ENCODE measurements around the gene P2RX1.
"Not testable (repeated sequence)": the region's sequence is repeated elsewhere in the genome, so short reads cannot be mapped to it uniquely, and the experiment has no call there.

The P2RX1 gene

GRCh38 chr17:3951003-3951402, 34.7 kb upstream of the P2RX1 start:
- DNase-seq: no peak

- DNase-seq: no peak
Measured at GRCh38 chr17:3950584-3950983, 34.3 kb upstream of the P2RX1 start.

GRCh38 chr17:3949418-3949817, 33.2 kb upstream of the P2RX1 start:
- DNase-seq: no peak

- not testable (repeated sequence) for DNase-seq
Measured at GRCh38 chr17:3948551-3948950, 32.3 kb upstream of the P2RX1 start.

GRCh38 chr17:3947318-3947810, 31.1 kb upstream of the P2RX1 start:
- DNase-seq: no peak

- no peak for DNase-seq
Measured at GRCh38 chr17:3946711-3947235, 30.5 kb upstream of the P2RX1 start.

GRCh38 chr17:3944485-3945388, 28.5 kb upstream of the P2RX1 start:
- DNase-seq: no peak

- DNase-seq: no peak
Measured at GRCh38 chr17:3943240-3943891, 27.1 kb upstream of the P2RX1 start.

GRCh38 chr17:3940965-3941698, 24.9 kb upstream of the P2RX1 start:
- no peak for DNase-seq

GRCh38 chr17:3937359-3937758, 21.1 kb upstream of the P2RX1 start:
- no peak for DNase-seq

- DNase-seq: no peak
Measured at GRCh38 chr17:3935825-3936355, 19.6 kb upstream of the P2RX1 start.

- no peak for DNase-seq
Measured at GRCh38 chr17:3935140-3935542, 18.9 kb upstream of the P2RX1 start.

- no peak for DNase-seq
Measured at GRCh38 chr17:3929764-3930163, 13.5 kb upstream of the P2RX1 start.

GRCh38 chr17:3929181-3929580, 12.9 kb upstream of the P2RX1 start:
- DNase-seq: no peak

GRCh38 chr17:3928406-3928805, 12.1 kb upstream of the P2RX1 start:
- DNase-seq: no peak

- no peak for DNase-seq
Measured at GRCh38 chr17:3927628-3928340, 11.5 kb upstream of the P2RX1 start.

GRCh38 chr17:3926860-3927627, 10.8 kb upstream of the P2RX1 start:
- DNase-seq: no peak

- no peak for DNase-seq
Measured at GRCh38 chr17:3925684-3926485, 9.6 kb upstream of the P2RX1 start.

GRCh38 chr17:3924512-3925350, 8.5 kb upstream of the P2RX1 start:
- no peak for DNase-seq

Measured in NCI-H187 treated with DMSO at 0.1 percent for 48 hours (cell line).